ENCODE data around the gene ATP2B2. TPM values are rescaled to one million over a fixed set of nuclear protein-coding genes. Genes with fewer than 3 reads are reported as not detected.

Gene ATP2B2
- total RNA-seq, 1 experiment from 2014 or later = not detected

- Histone ChIP-seq H3K36me3 (ENCODE audit: control insufficient read depth in 1 of 2, insufficient read depth in 2 of 2, low read length in 2 of 2) (peaks cover 9 to 15% of the 10 kb centered on the region in 2 experiments; a peak in 2 of 4 replicates), H3K27ac (ENCODE audit: low read depth, low read length) (no peak overlapping the region), H3K4me2 (ENCODE audit: low read length) (no peak overlapping the region), H3K79me2 (ENCODE audit: insufficient read depth, low read length) (no peaks in the 10 kb centered on the region), H3K9me3 (ENCODE audit: control insufficient read depth in 1 of 2, insufficient read depth in 1 of 2, low read depth in 1 of 2, low read length in 2 of 2) (no peaks in the 10 kb centered on the region), H3K9ac (ENCODE audit: low read length) (no peak overlapping the region), H3K4me1 (ENCODE audit: control insufficient read depth in 1 of 2, insufficient read depth in 2 of 2, low read length in 2 of 2) (peaks cover 0 to 9% of the 10 kb centered on the region in 2 experiments; a peak in 2 of 4 replicates), H3K9me2 (ENCODE audit: insufficient read depth) (no peaks in the 10 kb centered on the region), H2AFZ (ENCODE audit: low read depth, low read length, poor library complexity, severe bottlenecking) (no peak overlapping the region), H3K27me3 (ENCODE audit: insufficient read depth, low read length) (no peaks in the 10 kb centered on the region), H3K4me3 (replicated peaks in 1 of 2; ENCODE audit: low read depth in 1 of 2, low read length in 2 of 2) (no peak overlapping the region), H4K20me1 (ENCODE audit: insufficient read depth) (no peaks in the 10 kb centered on the region)
- TF ChIP-seq EGR1 (IDR thresholded peaks at IDR 0.05; ENCODE audit: low read depth) = no peak
- TF ChIP-seq TCF7L2 (IDR thresholded peaks at IDR 0.05; ENCODE audit: borderline replicate concordance, extremely low read depth, insufficient read depth, insufficient read length) = no peak
- no peak for TF ChIP-seq SP1 (IDR thresholded peaks at IDR 0.05; ENCODE audit: low read depth)
- no peak for TF ChIP-seq POLR2A (IDR thresholded peaks at IDR 0.05; ENCODE audit: borderline replicate concordance, extremely low read depth, insufficient read depth, insufficient read length)
- TF ChIP-seq EZH2phosphoT487 (IDR thresholded peaks at IDR 0.05; ENCODE audit: borderline replicate concordance) = no peak
- TF ChIP-seq EZH2 (IDR thresholded peaks at IDR 0.05) = no peak
- TF ChIP-seq MAX (IDR thresholded peaks at IDR 0.05) = no peak
- TF ChIP-seq CTCF (IDR thresholded peaks at IDR 0.05 in 2 of 3, conservative IDR thresholded peaks at IDR 0.05 in 1 of 3; ENCODE audit: borderline replicate concordance in 1 of 3, insufficient read depth in 1 of 3, low read depth in 2 of 3, low read length in 2 of 3) = peak; percentile 68 to 69 (median 69)
- TF ChIP-seq YY1 (IDR thresholded peaks at IDR 0.05; ENCODE audit: extremely low read depth, insufficient replicate concordance, low read depth, low read length) = peak; percentile 41
- TF ChIP-seq JUND (IDR thresholded peaks at IDR 0.05) = peak; percentile 47; the same call in 1 of the 2 replicates
- TF ChIP-seq ZBTB33 (IDR thresholded peaks at IDR 0.05; ENCODE audit: extremely low read depth, insufficient replicate concordance, low read length) = no peak
- TF ChIP-seq RAD21 (IDR thresholded peaks at IDR 0.05; ENCODE audit: low read depth) = peak; percentile 86
- TF ChIP-seq ATF3 (IDR thresholded peaks at IDR 0.05) = no peak
- TF ChIP-seq POLR2AphosphoS5 (IDR thresholded peaks at IDR 0.05; ENCODE audit: low read depth, low read length) = no peak
- TF ChIP-seq CEBPB (IDR thresholded peaks at IDR 0.05; ENCODE audit: low read depth) = no peak
- no peak for TF ChIP-seq CBX3 (IDR thresholded peaks at IDR 0.05; ENCODE audit: low read depth)
- TF ChIP-seq ZFX (IDR thresholded peaks at IDR 0.05) = no peak
- TF ChIP-seq ZNF274 (IDR thresholded peaks at IDR 0.05; ENCODE audit: low read depth, low read length) = no peak
- intact Hi-C loops (cut with micrococcal nuclease) = no loop called here
- DNase-seq (ENCODE audit: low read depth, low spot score) (peak; percentile 68), ATAC-seq (peak; percentile 85)
- POLR2A ChIA-PET = interaction anchor here (0.6 kb wide), 1 partner anchor 39 kb away, joined by 4 read pairs; no protein-coding TSS in a partner anchor
- RAD21 ChIA-PET (ENCODE audit: low non-redundant PET in 1 of 2, low total read pairs in 2 of 2, uncharacterized antibody in 2 of 2, unreplicated experiment in 2 of 2) = no interaction called here
- CTCF ChIA-PET = interaction anchor here (0.7 to 1.8 kb wide), 4 partner anchors 23 to 478 kb away, joined by 3 to 6 read pairs (median 4); no protein-coding TSS in a partner anchor
- BruUV-seq (replicated peaks) = no TSS peak
These were observed 218.6 kb downstream of the ATP2B2 start for GRCh38 chr3:10286596-10287295.

All from HCT116 (cell line).